Tongue (tissue), 2 donors: ENCODE data around the gene CCNE1. TPM values are rescaled to one million over a fixed set of nuclear protein-coding genes. Genes with fewer than 3 reads are reported as not detected.
"Not testable (repeated sequence)": the region's sequence is repeated elsewhere in the genome, so short reads cannot be mapped to it uniquely, and the experiment has no call there.

Source experiments
- DNase-seq: peaks from one replicate; pipeline ENCODE4 v3.0.0-alpha.2; 2015
- total RNA-seq: library from RNA; depleted of rRNA; stranded (reverse); fragments of >200 nt; gene quantifications from one replicate; pipeline ENCODE4 v1.2.3, GENCODE V29; 2014

CCNE1 gene
- total RNA-seq, 1 donor from 2014 or later = 7.0 TPM

- DNase-seq = peak; percentile 51
These were observed 24.5 kb upstream of the CCNE1 start for GRCh38 chr19:29787281-29787680.

- DNase-seq = no peak
These were observed 22.8 kb upstream of the CCNE1 start for GRCh38 chr19:29789007-29789406.

GRCh38 chr19:29793116-29793727 is 18.6 kb upstream of the CCNE1 start:
- DNase-seq = no peak

GRCh38 chr19:29794490-29794889 is 17.3 kb upstream of the CCNE1 start:
- not testable (repeated sequence) for DNase-seq

GRCh38 chr19:29795461-29796172 is 16.2 kb upstream of the CCNE1 start:
- DNase-seq = peak; percentile 66

- peak; percentile 73 for DNase-seq
These were observed 15.6 kb upstream of the CCNE1 start for GRCh38 chr19:29796173-29796573.

GRCh38 chr19:29798774-29799497 is 12.9 kb upstream of the CCNE1 start:
- peak; percentile 85 for DNase-seq

- DNase-seq = no peak
These were observed 11.5 kb upstream of the CCNE1 start for GRCh38 chr19:29800100-29800825.

- not testable (repeated sequence) for DNase-seq
These were observed 7.8 kb upstream of the CCNE1 start for GRCh38 chr19:29803951-29804350.

- DNase-seq = no peak
These were observed 7.3 kb upstream of the CCNE1 start for GRCh38 chr19:29804493-29804892.

GRCh38 chr19:29805031-29805965 is 6.5 kb upstream of the CCNE1 start:
- no peak for DNase-seq

- peak; percentile 92 for DNase-seq
These were observed 5.5 kb upstream of the CCNE1 start for GRCh38 chr19:29806098-29806866.

GRCh38 chr19:29807178-29807577 is 4.6 kb upstream of the CCNE1 start:
- DNase-seq = no peak

- DNase-seq = no peak
These were observed 3.9 kb upstream of the CCNE1 start for GRCh38 chr19:29807870-29808405.

- DNase-seq = no peak
These were observed 1.8 kb upstream of the CCNE1 start for GRCh38 chr19:29809795-29810503.

GRCh38 chr19:29810504-29810871 is 1.3 kb upstream of the CCNE1 start:
- peak; percentile 57 for DNase-seq

GRCh38 chr19:29812080-29812880 is 489 bp downstream of the CCNE1 start:
- no peak for DNase-seq

- no peak for DNase-seq
These were observed 1.1 kb downstream of the CCNE1 start for GRCh38 chr19:29812881-29813275.

- DNase-seq = no peak
These were observed 1.9 kb downstream of the CCNE1 start for GRCh38 chr19:29813642-29814041.
